ENCODE measurements around the gene ABCD3. TPM values are rescaled to one million over a fixed set of nuclear protein-coding genes. Genes with fewer than 3 reads are reported as not detected.

ABCD3 gene
- total RNA-seq, 1 experiment from 2014 or later, result 48.8 TPM

GRCh38 chr1:94411237-94411636 lies 7.0 kb upstream of the ABCD3 start:
- Histone ChIP-seq H3K4me3 (replicated peaks in 1 of 2; ENCODE audit: low read depth in 1 of 2, low read length in 2 of 2) (no peak overlapping the region), H4K20me1 (ENCODE audit: insufficient read depth) (no peaks in the 10 kb centered on the region), H3K27ac (ENCODE audit: low read depth, low read length) (no peak overlapping the region), H3K79me2 (ENCODE audit: insufficient read depth, low read length) (no peaks in the 10 kb centered on the region), H3K36me3 (ENCODE audit: control insufficient read depth in 1 of 2, insufficient read depth in 2 of 2, low read length in 2 of 2) (no peaks in the 10 kb centered on the region), H3K4me2 (ENCODE audit: low read length) (no peak overlapping the region), H3K9ac (ENCODE audit: low read length) (no peak overlapping the region), H3K9me2 (ENCODE audit: insufficient read depth) (no peaks in the 10 kb centered on the region), H2AFZ (ENCODE audit: low read depth, low read length, poor library complexity, severe bottlenecking) (no peak overlapping the region), H3K27me3 (ENCODE audit: insufficient read depth, low read length) (no peaks in the 10 kb centered on the region), H3K9me3 (ENCODE audit: control insufficient read depth in 1 of 2, insufficient read depth in 1 of 2, low read depth in 1 of 2, low read length in 2 of 2) (no peaks in the 10 kb centered on the region), H3K4me1 (ENCODE audit: control insufficient read depth in 1 of 2, insufficient read depth in 2 of 2, low read length in 2 of 2) (no peaks in the 10 kb centered on the region)
- no TSS peak for BruUV-seq (replicated peaks)
- no peak for ATAC-seq
- TF ChIP-seq ZFX (IDR thresholded peaks at IDR 0.05) (no peak), RAD21 (IDR thresholded peaks at IDR 0.05; ENCODE audit: low read depth) (no peak), ELF1 (IDR thresholded peaks at IDR 0.05; ENCODE audit: borderline replicate concordance, low read depth) (no peak), TCF7L2 (IDR thresholded peaks at IDR 0.05; ENCODE audit: borderline replicate concordance, extremely low read depth, insufficient read depth, insufficient read length) (no peak), FOSL1 (IDR thresholded peaks at IDR 0.05; ENCODE audit: low read depth) (no peak), CTCF (IDR thresholded peaks at IDR 0.05 in 2 of 3, conservative IDR thresholded peaks at IDR 0.05 in 1 of 3; ENCODE audit: borderline replicate concordance in 1 of 3, insufficient read depth in 1 of 3, low read depth in 2 of 3, low read length in 2 of 3) (no peak), POLR2A (IDR thresholded peaks at IDR 0.05; ENCODE audit: borderline replicate concordance, extremely low read depth, insufficient read depth, insufficient read length) (no peak), SP1 (IDR thresholded peaks at IDR 0.05; ENCODE audit: low read depth) (no peak), EGR1 (IDR thresholded peaks at IDR 0.05; ENCODE audit: low read depth) (no peak), JUND (IDR thresholded peaks at IDR 0.05) (no peak), EZH2 (IDR thresholded peaks at IDR 0.05) (no peak), CEBPB (IDR thresholded peaks at IDR 0.05; ENCODE audit: low read depth) (no peak)
- TF ChIP-seq, protein P1, sequence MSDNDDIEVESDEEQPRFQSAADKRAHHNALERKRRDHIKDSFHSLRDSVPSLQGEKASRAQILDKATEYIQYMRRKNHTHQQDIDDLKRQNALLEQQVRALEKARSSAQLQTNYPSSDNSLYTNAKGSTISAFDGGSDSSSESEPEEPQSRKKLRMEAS (IDR thresholded peaks at IDR 0.05), result no peak
- TF ChIP-seq, protein P2, sequence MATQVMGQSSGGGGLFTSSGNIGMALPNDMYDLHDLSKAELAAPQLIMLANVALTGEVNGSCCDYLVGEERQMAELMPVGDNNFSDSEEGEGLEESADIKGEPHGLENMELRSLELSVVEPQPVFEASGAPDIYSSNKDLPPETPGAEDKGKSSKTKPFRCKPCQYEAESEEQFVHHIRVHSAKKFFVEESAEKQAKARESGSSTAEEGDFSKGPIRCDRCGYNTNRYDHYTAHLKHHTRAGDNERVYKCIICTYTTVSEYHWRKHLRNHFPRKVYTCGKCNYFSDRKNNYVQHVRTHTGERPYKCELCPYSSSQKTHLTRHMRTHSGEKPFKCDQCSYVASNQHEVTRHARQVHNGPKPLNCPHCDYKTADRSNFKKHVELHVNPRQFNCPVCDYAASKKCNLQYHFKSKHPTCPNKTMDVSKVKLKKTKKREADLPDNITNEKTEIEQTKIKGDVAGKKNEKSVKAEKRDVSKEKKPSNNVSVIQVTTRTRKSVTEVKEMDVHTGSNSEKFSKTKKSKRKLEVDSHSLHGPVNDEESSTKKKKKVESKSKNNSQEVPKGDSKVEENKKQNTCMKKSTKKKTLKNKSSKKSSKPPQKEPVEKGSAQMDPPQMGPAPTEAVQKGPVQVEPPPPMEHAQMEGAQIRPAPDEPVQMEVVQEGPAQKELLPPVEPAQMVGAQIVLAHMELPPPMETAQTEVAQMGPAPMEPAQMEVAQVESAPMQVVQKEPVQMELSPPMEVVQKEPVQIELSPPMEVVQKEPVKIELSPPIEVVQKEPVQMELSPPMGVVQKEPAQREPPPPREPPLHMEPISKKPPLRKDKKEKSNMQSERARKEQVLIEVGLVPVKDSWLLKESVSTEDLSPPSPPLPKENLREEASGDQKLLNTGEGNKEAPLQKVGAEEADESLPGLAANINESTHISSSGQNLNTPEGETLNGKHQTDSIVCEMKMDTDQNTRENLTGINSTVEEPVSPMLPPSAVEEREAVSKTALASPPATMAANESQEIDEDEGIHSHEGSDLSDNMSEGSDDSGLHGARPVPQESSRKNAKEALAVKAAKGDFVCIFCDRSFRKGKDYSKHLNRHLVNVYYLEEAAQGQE (IDR thresholded peaks at IDR 0.05; ENCODE audit: low read depth), result no peak
- TF ChIP-seq, protein P3, sequence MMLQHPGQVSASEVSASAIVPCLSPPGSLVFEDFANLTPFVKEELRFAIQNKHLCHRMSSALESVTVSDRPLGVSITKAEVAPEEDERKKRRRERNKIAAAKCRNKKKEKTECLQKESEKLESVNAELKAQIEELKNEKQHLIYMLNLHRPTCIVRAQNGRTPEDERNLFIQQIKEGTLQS (IDR thresholded peaks at IDR 0.05), result no peak
- no peak for DNase-seq (ENCODE audit: low read depth, low spot score)
- RAD21 ChIA-PET (ENCODE audit: low non-redundant PET in 1 of 2, low total read pairs in 2 of 2, uncharacterized antibody in 2 of 2, unreplicated experiment in 2 of 2), result no interaction called here
- POLR2A ChIA-PET, result no interaction called here
- intact Hi-C loops (cut with micrococcal nuclease), result no loop called here
- CTCF ChIA-PET, result no interaction called here
